K562 (cell line): ENCODE results near the gene JUNB. TPM values are rescaled to one million over a fixed set of nuclear protein-coding genes. Genes with fewer than 3 reads are reported as not detected.

Source experiments
- ATF1 ChIP-seq, 2 experiments: fragments of 450-650 bp in 1 of 2; IDR thresholded peaks; 2 replicates each; pipeline ENCODE4 v1.6.1; 2016; ENCODE audit warnings: missing compliant biosample characterization in 1 of 2, missing genetic modification characterization in 1 of 2
- ATF6 ChIP-seq: sonication (generic); formaldehyde crosslinking; IDR thresholded peaks from 2 replicates; pipeline ENCODE4 v1.4.0; 2020; ENCODE audit warnings: mild to moderate bottlenecking, missing genetic modification reagents
- ELF1 ChIP-seq: fragments of 200-800 bp; sonication (Bioruptor generic); IDR thresholded peaks from 2 replicates; pipeline ENCODE4 v1.6.1; 2016; ENCODE audit warnings: missing genetic modification characterization, missing compliant biosample characterization
- FOXK2 ChIP-seq, 2 experiments: fragments of 450-650 bp; IDR thresholded peaks in 1 of 2; conservative IDR thresholded peaks in 1 of 2; 2 replicates each; pipeline ENCODE4 v1.6.1; 2016; ENCODE audit warnings: low read depth in 2 of 2, mild to moderate bottlenecking in 1 of 2
- FOXM1 ChIP-seq, 2 experiments: fragments of 450-650 bp in 1 of 2; sonication (generic) in 1 of 2; formaldehyde crosslinking in 1 of 2; IDR thresholded peaks; 2 replicates each; pipeline versions ENCODE4 v1.6.1 to v1.9.0; 2017 to 2022; ENCODE audit warnings: low read depth in 2 of 2, mild to moderate bottlenecking in 2 of 2, missing genetic modification reagents in 1 of 2, moderate library complexity in 1 of 2
- HOMEZ ChIP-seq: fragments of 250-450 bp; sonication (Bioruptor Pico); IDR thresholded peaks from 2 replicates; pipeline ENCODE4 v1.4.0; 2020; ENCODE audit warnings: mild to moderate bottlenecking, moderate library complexity
- KAT7 ChIP-seq: sonication (generic); formaldehyde crosslinking; IDR thresholded peaks from 2 replicates; pipeline ENCODE4 v1.8.0; 2022; ENCODE audit warnings: missing genetic modification reagents, mild to moderate bottlenecking, borderline replicate concordance
- KLF10 ChIP-seq: fragments of 250-450 bp; sonication (Bioruptor Pico); IDR thresholded peaks from 2 replicates; pipeline ENCODE4 v1.6.1; 2021; ENCODE audit warnings: matching md5 sums
- MAZ ChIP-seq, 2 experiments: fragments of 450-650 bp in 1 of 2; sonication (generic) in 1 of 2; formaldehyde crosslinking; IDR thresholded peaks in 1 of 2; conservative IDR thresholded peaks in 1 of 2; 2 replicates each; pipeline versions ENCODE4 v1.4.0 to v1.5.0; 2020; ENCODE audit warnings: mild to moderate bottlenecking in 1 of 2, missing genetic modification reagents in 1 of 2
- NCOA1 ChIP-seq: fragments of 450-650 bp; IDR thresholded peaks from 2 replicates; pipeline ENCODE4 v1.6.1; 2016; ENCODE audit warnings: low read depth
- NEUROD1 ChIP-seq: fragments of 150-350 bp; IDR thresholded peaks from 2 replicates; pipeline ENCODE4 v1.6.1; 2014; ENCODE audit warnings: borderline replicate concordance, low read length, low read depth; ENCODE audit not compliant: partially characterized antibody
- NR1H2 ChIP-seq: sonication (generic); formaldehyde crosslinking; IDR thresholded peaks from 2 replicates; pipeline ENCODE4 v1.4.0; 2020; ENCODE audit warnings: mild to moderate bottlenecking, missing genetic modification reagents
- PHF8 ChIP-seq: fragments of 200-600 bp; sonication (generic); IDR thresholded peaks from 2 replicates; pipeline ENCODE4 v1.6.1; 2012; ENCODE audit warnings: mixed run types, mild to moderate bottlenecking, inconsistent platforms, low read length, moderate library complexity, borderline replicate concordance
- TCF7 ChIP-seq: sonication (generic); IDR thresholded peaks from 2 replicates; pipeline ENCODE4 v1.6.1; 2016; ENCODE audit warnings: antibody characterized with exemption, borderline replicate concordance
- ZBTB11 ChIP-seq, 3 experiments: fragments of 200-800 bp in 1 of 3; fragments of 250-450 bp in 1 of 3; fragments of 450-650 bp in 1 of 3; sonication (Bioruptor Pico) in 1 of 3; sonication (Bioruptor generic) in 1 of 3; formaldehyde crosslinking in 1 of 3; IDR thresholded peaks; 2 replicates each; pipeline versions ENCODE4 v1.6.1 to v1.8.0; 2016 to 2022; ENCODE audit warnings: mild to moderate bottlenecking in 2 of 3, missing genetic modification characterization in 2 of 3, missing compliant biosample characterization in 1 of 3, moderate library complexity in 1 of 3
- ZNF12 ChIP-seq: sonication (generic); formaldehyde crosslinking; IDR thresholded peaks from 2 replicates; pipeline ENCODE4 v1.4.0; 2020; ENCODE audit warnings: mild to moderate bottlenecking, missing genetic modification reagents
- ZNF165 ChIP-seq: fragments of 250-450 bp; sonication (Bioruptor Pico); IDR thresholded peaks from 2 replicates; pipeline ENCODE4 v1.4.0; 2020; ENCODE audit warnings: borderline replicate concordance
- ZNF239 ChIP-seq: fragments of 250-450 bp; sonication (Bioruptor Pico); IDR thresholded peaks from 2 replicates; pipeline ENCODE4 v1.4.0; 2020; ENCODE audit warnings: mild to moderate bottlenecking
- ZNF24 ChIP-seq: fragments of 450-650 bp; IDR thresholded peaks from 2 replicates; pipeline ENCODE4 v1.6.1; 2016
- ZNF41 ChIP-seq: fragments of 250-450 bp; sonication (Bioruptor Pico); conservative IDR thresholded peaks from 2 replicates; pipeline ENCODE4 v1.4.0; 2020; ENCODE audit warnings: mild to moderate bottlenecking
- polyA plus RNA-seq, 8 experiments: library from polyadenylated mRNA; depleted of rRNA in 4 of 8; stranded (reverse) in 5 of 8; unstranded in 3 of 8; fragments of >200 nt; fragmentation: Nextera tagmentation in 2 of 8; fragmentation: Illumina TruSeq in 1 of 8; extraction: Ambion mirVana in 2 of 8; extraction: Trizol in 1 of 8; gene quantifications; 2 replicates each; pipeline versions ENCODE4 v1.2.1 to v1.2.3, GENCODE V29; 2011 to 2014; ENCODE audit warnings: inconsistent platforms in 1 of 8, missing spikeins in 1 of 8
- total RNA-seq, 7 experiments: library from RNA; depleted of rRNA in 6 of 7; stranded (reverse); fragments of >200 nt in 6 of 7; fragmentation: Illumina TruSeq in 2 of 7; extraction: Trizol in 2 of 7; gene quantifications; 2 replicates each; pipeline versions ENCODE4 v1.2.1 to v1.2.3, GENCODE V29; 2011 to 2021; ENCODE audit warnings: low replicate concordance in 1 of 7

Gene JUNB
- total and polyA plus RNA-seq, 9 of the 15 experiments (the other 6 are each of a cell fraction or from before 2014, with no cell fraction given), result 0.23 to 88.1 (median 13.1) TPM

- peak; percentile 66; the same call in 1 of the 2 replicates for TF ChIP-seq ATF6 (CRISPR knock-in tag)
- 0 out of 2 replicates have a peak, but pooled peaks have one; percentile 65 for TF ChIP-seq ZNF12 (CRISPR knock-in tag)
- no peak for TF ChIP-seq TCF7
- TF ChIP-seq ELF1 (tag), result peak; percentile 76
- TF ChIP-seq KAT7 (CRISPR knock-in tag), result peak; percentile 58; the same call in 1 of the 2 replicates
- TF ChIP-seq ZNF239 (CRISPR knock-in tag), result no peak
- peak in 2 of 3 experiments; percentile 46 to 93; a peak in 3 of 6 replicates for TF ChIP-seq ZBTB11 (CRISPR knock-in tag; IDR thresholded peaks at IDR 0.05)
- TF ChIP-seq FOXM1 (IDR thresholded peaks at IDR 0.05; ENCODE audit: low read depth), result no peak
- TF ChIP-seq FOXM1 (CRISPR knock-in tag; IDR thresholded peaks at IDR 0.05; ENCODE audit: low read depth), result no peak
- no peak for TF ChIP-seq ZNF165 (CRISPR knock-in tag)
- no peak for TF ChIP-seq ZNF24
- peak; percentile 38; the same call in 1 of the 2 replicates for TF ChIP-seq NR1H2 (CRISPR knock-in tag)
- no peak for TF ChIP-seq KLF10
- TF ChIP-seq ZNF41 (CRISPR knock-in tag), result no peak
- no peak for TF ChIP-seq HOMEZ
- TF ChIP-seq PHF8, result no peak; the same call in 1 of the 2 replicates
- no peak for TF ChIP-seq NCOA1
- TF ChIP-seq FOXK2 (conservative IDR thresholded peaks at IDR 0.05 in 1 of 2, IDR thresholded peaks at IDR 0.05 in 1 of 2; ENCODE audit: low read depth in 2 of 2), result peak; percentile 61 to 99
- peak; percentile 78 for TF ChIP-seq NEUROD1
- peak; percentile 97 to 98 for TF ChIP-seq MAZ (CRISPR knock-in tag; conservative IDR thresholded peaks at IDR 0.05 in 1 of 2, IDR thresholded peaks at IDR 0.05 in 1 of 2)
- no peak for TF ChIP-seq ATF1 (CRISPR knock-in tag; IDR thresholded peaks at IDR 0.05)
- TF ChIP-seq ATF1 (tag; IDR thresholded peaks at IDR 0.05), result peak; percentile 76
Measured at GRCh38 chr19:12789904-12790619, 1.2 kb upstream of the JUNB start (continued).
